ENCODE data around the gene MED8.

MED8 gene

DNA sequence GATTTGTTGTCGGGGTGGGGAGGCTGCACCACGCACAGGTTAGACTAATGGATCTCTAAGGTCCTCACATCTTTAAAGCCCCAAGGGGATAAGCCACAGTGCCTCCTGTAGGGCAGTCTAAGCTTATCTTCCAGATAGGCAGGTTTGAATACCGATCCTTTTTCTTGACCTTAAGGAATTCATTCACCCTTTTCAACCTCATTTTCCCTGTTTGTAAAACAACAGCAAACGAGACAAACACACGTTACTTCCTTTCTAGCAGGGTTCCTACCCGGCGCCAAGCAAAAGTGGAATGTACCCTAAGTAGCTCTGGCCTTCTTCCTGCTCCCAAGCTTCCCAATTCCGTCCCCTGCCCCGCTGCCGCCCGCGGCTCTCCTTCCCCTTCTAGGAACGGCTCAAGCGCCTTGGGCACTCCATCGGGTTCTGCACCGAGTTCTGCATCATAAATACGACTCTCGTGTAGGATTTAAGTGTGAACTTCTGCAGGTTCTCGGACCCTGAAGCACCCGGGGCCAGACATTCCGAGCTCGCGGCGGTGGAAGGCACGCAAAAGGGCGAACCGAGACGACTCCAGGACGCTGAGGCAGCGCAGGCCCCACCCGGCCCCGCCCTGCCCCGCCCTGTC is 31.4 kb downstream of the MED8 start:
- DNase-seq, result peak; percentile 17

DNA sequence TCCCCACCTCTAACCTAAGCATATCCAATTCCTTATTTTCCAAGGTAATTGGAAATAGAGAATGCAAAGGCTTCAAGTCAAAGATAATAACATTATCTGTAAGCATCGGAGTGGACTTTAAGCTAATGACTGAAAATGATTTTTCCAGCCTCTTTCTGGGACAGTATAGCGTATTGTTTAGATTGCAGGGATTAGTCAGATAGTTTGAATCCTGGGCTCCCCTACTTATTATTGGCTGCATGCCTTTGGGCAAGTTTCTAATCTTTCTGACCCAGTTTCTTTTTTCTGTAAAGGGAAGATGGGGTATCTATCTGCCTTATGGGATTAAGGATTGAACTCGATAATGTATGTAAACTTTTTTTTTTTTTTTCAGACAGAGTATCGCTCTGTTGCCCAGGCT is 32.3 kb downstream of the MED8 start:
- DNase-seq, result no peak

DNA sequence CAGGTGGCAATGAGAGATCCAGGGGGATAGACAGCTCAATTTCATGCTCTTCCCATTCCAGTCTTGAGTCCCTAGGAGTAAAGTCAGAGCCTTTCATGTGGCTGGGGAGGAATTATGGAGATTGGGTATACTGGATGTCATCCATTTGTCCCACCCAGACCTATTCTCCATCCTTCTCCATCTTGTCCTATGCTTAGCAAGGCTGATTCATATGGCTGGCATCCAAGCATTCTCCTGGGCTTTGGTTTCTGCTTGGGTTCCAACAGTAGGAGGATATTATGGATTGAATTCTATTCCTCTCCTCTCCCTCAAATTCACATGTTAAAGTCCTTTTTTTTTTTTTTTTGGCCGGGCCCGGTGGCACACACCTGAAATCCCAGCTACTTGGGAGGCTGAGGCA is 34.7 kb downstream of the MED8 start:
- no peak for DNase-seq

DNA sequence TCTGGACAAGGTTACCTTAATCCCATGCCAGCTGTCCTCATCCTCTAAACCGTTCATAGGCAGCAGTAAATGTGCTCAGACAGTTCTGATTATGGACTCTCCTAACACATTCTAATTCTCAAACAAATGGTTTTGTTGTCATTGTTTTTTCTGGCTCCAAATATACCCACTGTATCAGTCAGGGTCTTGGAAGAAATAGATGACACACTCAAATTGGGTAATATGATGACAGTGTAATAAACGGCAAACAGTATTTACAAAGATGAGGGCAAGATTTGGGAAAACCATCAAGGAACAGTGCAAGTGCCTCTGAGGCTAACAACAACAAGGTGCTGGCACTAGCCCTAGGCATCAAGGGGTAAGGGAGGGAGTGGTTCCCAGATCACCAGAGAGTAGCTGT is 35.1 kb downstream of the MED8 start:
- DNase-seq, result no peak

DNA sequence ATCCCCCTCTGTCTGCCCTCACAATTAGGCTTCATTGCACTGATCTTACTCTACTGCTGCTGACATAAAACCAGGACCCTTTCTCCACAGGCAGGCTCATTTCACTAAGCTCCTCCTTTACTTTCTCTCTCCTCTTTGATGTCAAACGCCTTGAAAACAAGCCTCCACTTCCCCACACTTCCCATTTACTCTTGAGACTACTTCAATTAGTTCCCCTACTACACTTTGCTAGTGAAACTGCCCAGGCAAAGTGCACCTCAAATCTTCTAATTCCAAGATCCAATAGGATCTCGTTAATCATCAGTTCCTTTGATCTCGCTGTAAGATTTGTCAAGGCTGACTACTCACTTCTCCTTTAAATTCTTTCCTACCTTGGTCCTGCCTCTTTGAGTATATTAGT is 36.7 kb downstream of the MED8 start:
- DNase-seq, result no peak

DNA sequence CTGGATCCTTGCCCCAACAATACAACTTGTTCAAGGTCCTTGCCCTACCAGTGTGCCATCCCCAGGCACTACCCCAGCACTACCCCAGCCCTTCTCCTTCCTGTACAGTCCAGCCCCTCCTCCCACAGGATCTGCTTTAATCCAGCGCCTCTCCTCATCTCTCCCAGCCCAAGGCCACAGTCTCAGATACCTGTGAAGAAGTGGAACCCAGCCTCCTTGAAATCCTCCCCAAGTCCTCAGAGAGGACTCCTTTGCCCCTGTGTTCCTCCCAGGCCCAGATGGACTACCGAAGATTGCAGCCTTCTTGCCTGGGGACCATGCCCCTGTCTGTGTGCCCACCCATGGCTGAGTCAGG is 37.3 kb downstream of the MED8 start:
- no peak for DNase-seq

DNA sequence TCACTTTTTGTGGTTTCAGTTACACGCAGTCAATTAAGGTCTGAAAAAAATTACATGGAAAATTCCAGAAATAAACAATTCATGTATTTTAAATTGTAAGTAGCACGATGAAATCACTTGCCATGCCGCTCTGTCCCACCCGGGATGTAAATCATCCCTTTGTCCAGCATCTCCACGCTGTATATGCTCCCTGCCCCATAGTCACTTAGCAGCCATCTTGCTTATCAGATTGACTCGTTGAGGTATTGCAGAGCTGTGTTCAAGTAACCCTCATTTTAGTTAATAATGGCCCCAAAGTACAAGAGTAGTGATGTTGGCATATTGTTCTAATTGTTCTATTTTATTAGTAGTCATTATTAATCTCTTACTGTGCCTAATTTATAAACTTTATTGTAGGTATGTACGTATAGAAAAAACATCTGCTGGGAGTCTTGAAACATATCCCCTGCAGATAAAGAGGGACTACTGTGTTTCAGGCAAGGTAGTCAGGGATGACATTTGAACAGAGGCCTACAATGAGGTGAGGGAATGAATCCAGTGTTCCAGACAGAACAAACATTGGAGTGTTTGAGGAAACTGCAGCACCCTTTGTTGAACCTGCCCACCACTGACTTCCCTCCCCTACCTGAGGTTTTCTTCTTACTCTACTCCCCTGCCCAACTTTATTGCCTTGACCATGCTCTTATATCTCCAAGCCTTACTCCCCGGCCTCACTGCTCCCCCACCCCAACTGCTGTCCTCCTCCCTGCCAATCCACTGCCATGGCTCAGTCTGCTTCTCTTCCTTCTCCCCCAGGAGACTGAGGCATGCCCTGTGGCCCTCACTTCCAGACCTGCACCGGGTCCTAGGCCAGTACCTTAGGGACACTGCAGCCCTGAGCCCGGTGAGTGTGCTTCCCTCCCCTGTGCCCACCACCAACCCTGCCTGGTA is 37.9 kb downstream of the MED8 start:
- DNase-seq, result no peak

DNA sequence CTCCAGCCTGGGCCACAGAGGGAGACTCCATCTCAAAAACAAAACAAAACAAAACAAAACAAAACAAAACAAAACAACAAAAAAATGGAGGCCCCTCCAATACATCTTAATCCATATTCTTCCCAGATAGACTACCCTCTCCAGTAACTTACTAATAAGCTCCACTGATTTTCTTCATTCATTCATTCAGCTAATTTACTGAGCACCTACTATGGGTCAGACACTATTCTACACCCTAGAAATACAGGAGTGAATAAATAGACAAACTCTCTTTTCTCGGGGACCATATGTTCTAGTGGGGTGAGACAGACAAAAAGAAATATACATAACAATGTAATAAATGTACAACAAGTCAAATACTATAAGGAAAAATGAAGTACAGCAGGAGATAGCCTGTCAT is 38.6 kb downstream of the MED8 start:
- no peak for DNase-seq

DNA sequence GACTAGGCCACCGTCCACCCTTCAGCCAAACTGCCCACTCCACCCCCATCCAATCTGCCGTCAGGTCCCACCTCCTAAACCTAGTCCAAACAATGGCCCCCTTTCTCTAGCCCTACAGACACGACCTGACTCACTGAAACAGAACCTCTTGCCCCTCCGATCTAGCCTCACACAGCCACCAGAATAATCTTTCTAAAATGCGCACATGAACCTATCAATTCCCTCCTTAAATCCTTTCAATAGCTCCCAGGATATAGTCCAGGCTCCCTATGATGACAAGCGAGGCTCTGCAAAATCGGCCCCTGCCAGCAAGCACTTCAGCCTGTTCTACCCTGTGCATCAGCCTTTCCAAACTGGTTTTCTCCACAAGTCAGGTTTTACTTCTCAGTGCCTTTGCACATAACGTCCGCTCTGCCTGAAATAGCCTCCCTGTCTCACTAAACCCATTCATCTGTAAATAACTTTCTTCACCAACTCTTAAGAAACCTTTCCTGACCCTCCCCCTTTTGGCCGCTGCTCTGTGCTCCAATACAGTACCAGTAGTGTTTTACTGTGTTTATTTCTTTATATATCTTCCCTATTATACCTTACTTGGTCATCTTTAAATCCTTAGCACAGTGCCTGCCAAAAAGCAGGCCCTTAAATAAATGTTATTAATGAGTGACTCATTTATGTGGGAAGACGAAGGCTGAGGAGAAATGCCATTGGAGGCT is 39.9 kb downstream of the MED8 start:
- DNase-seq, result no peak

DNA sequence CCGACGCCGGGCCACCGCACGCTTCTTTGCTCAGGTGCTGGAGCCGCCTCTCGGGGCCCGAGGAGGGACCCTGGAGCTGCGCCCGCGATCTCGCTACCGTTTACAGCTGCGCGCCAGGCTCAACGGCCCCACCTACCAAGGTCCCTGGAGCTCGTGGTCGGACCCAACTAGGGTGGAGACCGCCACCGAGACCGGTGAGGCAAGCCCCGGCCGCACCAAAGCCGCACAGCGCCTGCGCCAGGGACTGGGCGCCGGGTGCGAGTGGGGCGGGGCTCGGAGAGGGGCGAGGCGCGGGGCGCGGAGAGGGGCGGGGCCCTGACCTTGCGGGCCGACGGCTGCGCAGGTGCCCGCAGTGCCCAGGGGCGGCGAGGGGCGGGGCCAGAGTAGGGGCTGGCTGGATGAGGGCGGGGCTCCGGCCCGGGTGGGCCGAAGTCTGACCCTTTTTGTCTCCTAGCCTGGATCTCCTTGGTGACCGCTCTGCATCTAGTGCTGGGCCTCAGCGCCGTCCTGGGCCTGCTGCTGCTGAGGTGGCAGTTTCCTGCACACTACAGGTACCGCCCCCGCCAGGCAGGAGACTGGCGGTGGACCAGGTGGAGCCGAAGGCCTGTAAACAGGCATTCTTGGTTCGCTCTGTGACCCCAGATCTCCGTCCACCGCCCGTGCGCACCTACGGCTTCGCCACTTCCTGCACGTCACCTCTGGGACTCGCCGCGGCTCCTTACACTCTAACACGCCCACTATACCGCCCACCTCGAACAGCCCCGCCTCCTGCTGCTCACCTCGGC is 40.6 kb downstream of the MED8 start:
- DNase-seq, result peak; percentile 65

DNA sequence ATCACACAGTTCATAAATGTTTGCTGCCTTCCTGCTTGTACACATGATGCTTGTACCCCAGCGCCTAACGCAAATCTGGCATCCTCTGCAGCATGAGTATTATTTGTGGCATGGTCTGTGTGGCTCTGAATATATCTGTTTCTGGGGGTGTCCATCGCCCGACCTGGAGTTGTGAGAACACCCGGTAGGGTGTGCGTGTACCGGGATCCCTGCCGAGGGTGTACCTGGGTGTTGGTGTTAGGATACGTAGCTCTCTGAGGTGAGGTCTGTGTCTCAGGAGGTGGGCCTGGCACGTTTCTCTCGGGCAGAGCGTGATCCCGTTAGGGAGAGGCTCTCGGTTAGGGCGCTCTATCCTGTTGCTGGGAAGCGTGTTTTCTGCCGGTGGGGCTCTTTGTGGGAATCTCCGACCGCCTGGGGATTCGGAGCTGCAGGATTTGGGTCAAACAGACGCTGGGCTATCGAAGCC is 41.2 kb downstream of the MED8 start:
- DNase-seq, result no peak

DNA sequence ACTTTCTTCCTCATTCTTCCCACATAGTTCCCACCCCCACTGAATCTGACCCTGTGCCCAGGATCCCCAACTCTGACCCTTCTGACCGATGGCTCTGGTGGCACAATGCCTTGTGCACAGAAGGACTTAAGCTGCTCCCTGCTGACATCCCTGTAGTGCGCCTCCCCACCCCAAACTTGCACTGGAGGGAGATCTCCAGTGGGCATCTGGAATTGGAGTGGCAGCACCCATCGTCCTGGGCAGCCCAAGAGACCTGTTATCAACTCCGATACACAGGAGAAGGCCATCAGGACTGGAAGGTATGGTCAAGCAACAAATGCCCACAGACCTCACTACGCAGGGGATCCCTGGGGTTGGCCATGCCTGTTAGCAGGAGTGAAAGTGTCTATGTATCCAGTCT is 43.0 kb downstream of the MED8 start:
- no peak for DNase-seq

DNA sequence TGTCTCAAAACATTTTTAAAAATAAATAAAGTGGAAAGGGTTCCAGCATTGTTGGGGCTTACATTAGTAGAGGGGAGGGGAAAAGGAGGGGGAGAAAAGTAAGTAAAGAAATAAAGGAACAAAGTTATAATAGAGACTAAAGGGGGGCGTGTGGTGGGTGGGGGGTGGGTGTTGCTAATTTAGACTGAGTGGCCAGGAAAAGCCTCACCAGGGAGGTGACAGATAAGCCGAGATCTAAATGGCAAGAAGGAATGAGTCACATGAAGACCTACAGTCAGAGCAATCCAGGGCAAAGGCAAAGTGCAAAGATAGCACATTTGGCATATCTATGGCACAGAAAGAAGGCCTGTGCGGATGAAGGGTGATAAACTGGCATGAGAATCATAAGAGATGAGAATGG is 44.5 kb downstream of the MED8 start:
- no peak for DNase-seq

DNA sequence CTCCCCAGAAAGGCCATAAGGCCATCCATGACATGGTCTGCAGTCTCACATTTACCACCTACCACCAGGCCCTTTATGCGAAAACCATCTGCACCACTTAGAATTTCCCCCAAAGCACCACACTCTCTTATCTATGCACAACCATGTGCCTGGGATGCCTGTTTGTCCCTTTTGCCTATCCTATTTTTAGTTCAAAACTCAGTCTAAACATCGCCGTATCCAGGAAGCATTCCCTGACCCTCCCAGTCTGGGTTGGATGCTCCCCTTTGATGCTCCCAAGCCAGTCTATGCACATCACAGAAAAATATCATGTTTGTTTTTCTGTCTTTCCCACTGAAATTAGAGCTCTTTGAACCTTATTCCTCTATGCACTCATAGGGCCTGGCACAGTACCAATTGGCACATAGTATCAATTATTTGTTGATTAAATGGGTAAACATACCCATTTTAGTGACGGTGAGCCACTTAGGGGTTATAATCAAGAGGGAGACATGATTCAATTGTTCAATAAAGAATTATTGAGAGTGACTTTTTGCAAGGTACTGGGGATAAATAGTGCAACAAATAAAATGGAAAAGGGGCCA is 45.2 kb downstream of the MED8 start:
- DNase-seq, result no peak

DNA sequence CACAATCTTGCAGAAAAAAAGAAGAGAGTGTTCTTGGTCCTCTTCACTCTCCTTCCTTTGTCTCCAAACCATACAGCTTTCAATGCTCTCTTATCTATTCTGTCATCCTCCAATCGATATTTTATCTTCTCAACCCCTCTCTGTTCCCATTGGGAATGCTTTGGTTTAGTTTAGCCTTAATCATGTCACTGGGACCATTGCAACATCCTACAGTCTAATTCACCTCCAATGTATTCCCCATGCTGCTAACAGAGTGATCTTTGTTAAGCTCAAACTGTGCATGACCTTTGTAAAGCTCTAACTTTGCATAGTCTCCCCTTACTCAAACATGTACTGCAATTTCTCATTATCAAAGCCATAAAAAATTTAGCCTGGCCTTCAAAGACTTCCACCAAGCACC is 49.0 kb downstream of the MED8 start:
- DNase-seq, result no peak

DNA sequence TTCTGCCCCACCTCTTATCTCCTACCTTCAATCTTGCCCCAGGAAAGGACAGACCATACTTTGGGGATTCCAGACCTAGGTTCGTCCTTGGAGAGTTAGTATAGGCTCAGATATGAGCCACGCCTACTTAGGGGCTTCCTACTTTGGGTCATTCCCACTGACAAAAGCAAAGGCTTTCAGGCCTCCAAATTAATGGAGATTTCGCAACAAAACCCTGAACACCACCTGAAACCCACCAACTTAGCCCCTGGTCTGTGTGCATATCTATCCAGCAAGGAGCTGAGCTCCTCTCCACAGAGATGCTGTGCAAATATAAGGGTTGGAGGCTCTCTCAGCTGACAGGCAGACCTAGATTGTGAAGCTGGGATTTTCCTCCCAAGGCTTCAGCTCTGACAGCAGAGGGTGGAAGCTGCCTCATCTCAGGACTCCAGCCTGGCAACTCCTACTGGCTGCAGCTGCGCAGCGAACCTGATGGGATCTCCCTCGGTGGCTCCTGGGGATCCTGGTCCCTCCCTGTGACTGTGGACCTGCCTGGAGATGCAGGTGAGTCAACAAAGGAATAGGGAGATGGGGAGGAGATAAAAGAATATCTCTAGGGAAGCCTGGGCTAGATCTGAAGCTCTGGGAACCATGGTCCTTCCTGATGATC is 49.9 kb downstream of the MED8 start:
- DNase-seq, result no peak

DNA sequence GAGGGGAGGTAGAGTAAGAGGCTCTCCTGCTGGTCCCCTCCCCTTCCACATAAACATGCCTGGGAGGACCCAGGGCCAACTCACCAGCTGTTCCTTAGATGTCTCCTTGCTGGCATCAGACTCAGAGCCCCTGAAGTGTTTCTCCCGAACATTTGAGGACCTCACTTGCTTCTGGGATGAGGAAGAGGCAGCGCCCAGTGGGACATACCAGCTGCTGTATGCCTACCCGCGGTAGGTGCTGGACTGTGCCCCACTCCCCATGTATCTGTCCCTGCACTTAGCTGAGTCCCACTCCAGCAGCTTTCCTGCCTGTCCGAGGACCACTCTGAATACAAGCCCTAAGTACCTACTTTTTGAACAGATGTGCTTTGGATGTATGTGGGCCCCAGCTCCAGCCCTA is 51.6 kb downstream of the MED8 start:
- no peak for DNase-seq

DNA sequence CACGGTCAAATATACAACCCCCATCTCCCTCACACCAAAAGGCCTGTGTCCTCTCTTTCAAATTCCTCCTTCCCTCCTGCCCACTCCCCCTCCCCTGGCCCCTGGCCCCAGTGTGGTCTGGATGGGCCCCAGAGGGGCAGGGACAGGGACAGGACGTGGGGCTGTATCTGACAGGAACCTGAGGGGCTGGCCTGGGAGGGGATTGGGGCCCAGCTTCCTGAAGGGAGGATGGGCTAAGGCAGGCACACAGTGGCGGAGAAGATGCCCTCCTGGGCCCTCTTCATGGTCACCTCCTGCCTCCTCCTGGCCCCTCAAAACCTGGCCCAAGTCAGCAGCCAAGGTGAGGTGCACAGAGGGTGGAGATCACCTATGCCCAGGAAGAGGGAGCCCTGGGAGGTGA is 52.0 kb downstream of the MED8 start, which contains the start of gene MPL:
TSS of gene MPL (plus strand) at position 231 of the 400 bp plus-strand sequence. CDS start at position 262, 31 bp downstream.
- no peak for DNase-seq

DNA sequence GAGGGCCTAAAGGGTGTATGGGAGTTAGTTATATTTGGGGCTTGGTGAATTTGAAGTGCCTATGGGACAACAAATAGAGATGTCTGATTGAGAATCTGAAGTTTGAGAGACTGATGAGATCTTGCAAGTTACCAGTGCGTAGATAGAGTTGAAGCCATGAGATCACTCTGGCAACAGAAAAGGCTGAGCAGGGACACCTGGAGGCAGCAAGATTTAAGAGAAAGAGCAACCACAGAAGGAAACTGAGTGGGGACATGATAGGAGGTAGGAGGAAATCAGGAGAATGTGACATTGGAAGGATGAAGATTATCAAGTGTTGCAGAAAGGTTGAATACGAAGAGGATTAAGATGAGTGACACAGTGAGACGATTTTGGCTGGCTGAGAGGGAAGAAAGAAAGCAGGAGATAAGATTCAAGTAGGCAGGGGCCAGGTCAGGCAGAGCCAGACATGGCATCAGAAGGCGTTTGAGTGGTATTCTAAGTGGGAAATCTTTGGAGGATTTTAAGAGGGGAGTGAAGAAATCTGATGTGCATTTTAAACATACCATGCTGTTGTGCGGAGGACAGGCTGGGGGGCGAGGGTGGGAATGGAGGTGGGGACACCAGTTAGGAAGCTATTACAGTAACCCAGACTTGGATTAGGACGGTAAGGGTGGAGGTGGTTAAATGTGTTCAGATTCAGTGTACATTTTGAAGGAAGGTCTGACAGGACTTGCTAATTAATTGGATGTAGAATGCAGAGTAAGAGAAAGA is 55.0 kb downstream of the MED8 start:
- DNase-seq, result no peak

All from CD4-positive, alpha-beta T cell treated with Interleukin-6 for 4 hours (primary cell).